Measurements from ENCODE around the gene GVQW3. TPM values are rescaled to one million over a fixed set of nuclear protein-coding genes. Genes with fewer than 3 reads are reported as not detected.

The GVQW3 gene
- total RNA-seq, 4 donors from 2014 or later: 0.42 to 1.5 (median 0.98) TPM

DNA sequence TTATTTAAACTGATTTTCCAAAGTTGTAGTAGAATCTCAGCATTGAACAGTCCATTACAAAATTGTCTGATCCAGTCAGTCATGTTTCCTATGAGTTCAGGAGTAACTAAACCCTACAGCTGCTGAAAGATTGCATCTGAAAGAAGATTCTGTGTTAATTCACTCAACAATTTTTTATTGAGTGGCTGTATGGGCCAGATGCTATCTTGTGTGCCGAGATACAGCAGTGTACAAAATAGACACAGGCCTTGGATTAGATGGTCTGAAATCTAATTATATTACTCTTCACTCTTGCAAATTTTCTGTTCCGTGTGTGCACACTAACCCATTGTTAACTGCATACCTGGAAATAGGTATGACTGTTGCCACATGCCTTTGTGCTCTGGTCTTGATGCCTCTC, 7.3 kb downstream of the GVQW3 start:
- no peak overlapping the region for H3K4me3 ChIP-seq (ENCODE audit: low read depth, poor library complexity, severe bottlenecking)
- intact Hi-C loops (cut with DNase I; ENCODE audit: low total_unique reads): no loop called here
- no peak for TF ChIP-seq POLR2A (IDR thresholded peaks at IDR 0.05)
- TF ChIP-seq, protein P1, sequence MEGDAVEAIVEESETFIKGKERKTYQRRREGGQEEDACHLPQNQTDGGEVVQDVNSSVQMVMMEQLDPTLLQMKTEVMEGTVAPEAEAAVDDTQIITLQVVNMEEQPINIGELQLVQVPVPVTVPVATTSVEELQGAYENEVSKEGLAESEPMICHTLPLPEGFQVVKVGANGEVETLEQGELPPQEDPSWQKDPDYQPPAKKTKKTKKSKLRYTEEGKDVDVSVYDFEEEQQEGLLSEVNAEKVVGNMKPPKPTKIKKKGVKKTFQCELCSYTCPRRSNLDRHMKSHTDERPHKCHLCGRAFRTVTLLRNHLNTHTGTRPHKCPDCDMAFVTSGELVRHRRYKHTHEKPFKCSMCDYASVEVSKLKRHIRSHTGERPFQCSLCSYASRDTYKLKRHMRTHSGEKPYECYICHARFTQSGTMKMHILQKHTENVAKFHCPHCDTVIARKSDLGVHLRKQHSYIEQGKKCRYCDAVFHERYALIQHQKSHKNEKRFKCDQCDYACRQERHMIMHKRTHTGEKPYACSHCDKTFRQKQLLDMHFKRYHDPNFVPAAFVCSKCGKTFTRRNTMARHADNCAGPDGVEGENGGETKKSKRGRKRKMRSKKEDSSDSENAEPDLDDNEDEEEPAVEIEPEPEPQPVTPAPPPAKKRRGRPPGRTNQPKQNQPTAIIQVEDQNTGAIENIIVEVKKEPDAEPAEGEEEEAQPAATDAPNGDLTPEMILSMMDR (IDR thresholded peaks at IDR 0.05): no peak
- 70 to 71% methylated on average over 2 of the region's 2 CpGs for WGBS, 2 donors
- DNase-seq (ENCODE audit: low spot score in 2 of 2): no peak

DNA sequence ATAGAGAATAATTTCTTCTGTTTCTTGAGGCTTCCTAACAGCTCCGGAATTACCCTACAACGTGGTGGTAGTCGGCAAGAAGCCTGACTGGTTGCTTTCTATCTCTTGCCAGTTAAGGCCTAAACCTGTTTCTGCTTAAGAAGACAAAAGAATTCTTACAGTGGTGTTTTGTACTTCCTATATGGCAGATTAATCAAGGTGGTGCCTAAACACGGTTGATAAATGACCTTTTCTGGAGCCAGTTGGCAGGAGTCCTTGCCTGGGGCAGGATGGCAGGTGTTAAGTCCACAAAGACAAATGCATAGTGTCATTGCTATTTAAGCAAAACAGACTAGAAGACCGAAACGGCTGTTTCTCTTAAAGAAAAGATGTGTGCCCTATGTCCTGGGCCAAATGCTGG, 9.9 kb downstream of the GVQW3 start:
- H3K4me3 ChIP-seq (ENCODE audit: low read depth, poor library complexity, severe bottlenecking): no peak overlapping the region
- TF ChIP-seq, protein P1 (IDR thresholded peaks at IDR 0.05): no peak
- TF ChIP-seq POLR2A (IDR thresholded peaks at IDR 0.05): no peak
- DNase-seq (ENCODE audit: low spot score in 2 of 2): no peak
- intact Hi-C loops (cut with DNase I; ENCODE audit: low total_unique reads): no loop called here
- 43 to 48% methylated on average over 6 of the region's 6 CpGs for WGBS, 2 donors

DNA sequence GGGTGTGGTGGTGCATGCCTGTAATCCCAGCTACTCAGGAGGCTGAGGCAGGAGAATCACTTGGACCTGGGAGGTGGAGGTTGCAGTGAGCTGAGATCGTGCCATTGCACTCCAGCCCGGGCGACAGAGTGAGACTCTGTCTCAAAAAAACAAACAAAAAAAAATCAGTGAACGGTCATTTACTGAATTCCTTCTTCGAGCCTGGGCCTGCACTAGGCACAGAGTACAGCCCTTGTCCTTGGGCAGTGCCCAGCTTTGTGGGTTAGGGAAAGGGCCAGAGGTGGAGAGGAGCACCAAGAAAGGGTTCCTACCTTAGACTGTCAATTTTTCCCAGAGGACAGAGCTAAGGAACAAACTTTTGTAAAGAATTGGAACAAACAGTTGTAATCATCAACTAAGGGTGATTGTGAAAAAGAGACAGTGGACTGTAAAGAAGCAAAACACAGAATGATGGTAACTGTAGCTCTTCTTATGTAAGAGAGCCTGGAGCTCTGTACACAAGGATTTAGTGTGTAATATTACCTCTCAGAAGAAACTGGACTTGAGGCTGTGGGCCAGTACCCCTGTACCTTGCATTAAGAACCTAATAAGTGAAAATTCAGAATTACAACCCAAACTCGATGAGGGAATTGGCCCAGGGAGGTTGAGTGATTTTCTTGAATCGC, 10.8 kb downstream of the GVQW3 start:
- WGBS, 2 donors: 89 to 91% methylated on average over 7 of the region's 7 CpGs
- no peak for DNase-seq (ENCODE audit: low spot score in 2 of 2)
- intact Hi-C loops (cut with DNase I; ENCODE audit: low total_unique reads): no loop called here
- no peak overlapping the region for H3K4me3 ChIP-seq (ENCODE audit: low read depth, poor library complexity, severe bottlenecking)
- TF ChIP-seq POLR2A (IDR thresholded peaks at IDR 0.05): no peak
- TF ChIP-seq, protein P1 (IDR thresholded peaks at IDR 0.05): no peak

DNA sequence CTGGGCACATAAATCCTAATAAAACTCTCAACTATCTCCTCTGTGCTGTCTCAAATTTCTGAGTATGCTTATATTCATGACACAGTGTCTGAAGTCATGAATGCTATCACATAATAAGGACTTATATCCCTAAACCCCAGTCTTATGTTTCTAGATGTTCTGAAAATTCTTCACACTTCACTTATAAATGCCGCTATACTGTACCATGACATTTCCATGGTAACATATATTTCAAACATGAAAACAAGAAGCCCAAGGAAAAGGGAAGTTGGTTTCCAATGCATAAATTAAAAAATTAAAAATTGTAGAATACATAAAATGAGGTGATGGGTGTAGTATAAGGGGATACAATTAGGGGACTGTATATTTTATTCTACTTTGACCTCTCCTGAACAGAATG, 11.7 kb downstream of the GVQW3 start:
- intact Hi-C loops (cut with DNase I; ENCODE audit: low total_unique reads): no loop called here
- no peak overlapping the region for H3K4me3 ChIP-seq (ENCODE audit: low read depth, poor library complexity, severe bottlenecking)
- 81 to 94% methylated on average over 1 of the region's 1 CpG for WGBS, 2 donors
- no peak for DNase-seq (ENCODE audit: low spot score in 2 of 2)
- no peak for TF ChIP-seq POLR2A (IDR thresholded peaks at IDR 0.05)
- TF ChIP-seq, protein P1 (IDR thresholded peaks at IDR 0.05): no peak

DNA sequence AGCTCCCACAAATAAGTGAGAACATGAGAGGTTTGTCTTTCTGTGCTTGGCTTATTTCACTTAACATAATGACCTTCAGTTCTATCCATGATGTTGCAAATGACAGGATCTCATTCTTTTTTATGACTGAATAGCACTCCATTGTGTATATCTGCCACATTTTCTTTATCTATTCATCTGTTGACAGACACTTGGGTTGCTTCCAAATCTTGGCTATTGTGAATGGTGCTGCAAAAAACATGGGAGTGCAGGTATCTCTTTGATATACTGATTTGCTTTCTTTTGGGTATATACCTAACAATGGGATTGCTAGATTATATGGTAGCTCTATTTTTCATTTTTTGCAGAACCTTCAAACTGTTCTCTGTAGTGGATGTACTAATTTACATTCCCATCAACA, 13.3 kb downstream of the GVQW3 start:
- intact Hi-C loops (cut with DNase I; ENCODE audit: low total_unique reads): no loop called here
- DNase-seq (ENCODE audit: low spot score in 2 of 2): no peak
- H3K4me3 ChIP-seq (ENCODE audit: low read depth, poor library complexity, severe bottlenecking): no peak overlapping the region
- no peak for TF ChIP-seq POLR2A (IDR thresholded peaks at IDR 0.05)
- TF ChIP-seq, protein P1 (IDR thresholded peaks at IDR 0.05): no peak

DNA sequence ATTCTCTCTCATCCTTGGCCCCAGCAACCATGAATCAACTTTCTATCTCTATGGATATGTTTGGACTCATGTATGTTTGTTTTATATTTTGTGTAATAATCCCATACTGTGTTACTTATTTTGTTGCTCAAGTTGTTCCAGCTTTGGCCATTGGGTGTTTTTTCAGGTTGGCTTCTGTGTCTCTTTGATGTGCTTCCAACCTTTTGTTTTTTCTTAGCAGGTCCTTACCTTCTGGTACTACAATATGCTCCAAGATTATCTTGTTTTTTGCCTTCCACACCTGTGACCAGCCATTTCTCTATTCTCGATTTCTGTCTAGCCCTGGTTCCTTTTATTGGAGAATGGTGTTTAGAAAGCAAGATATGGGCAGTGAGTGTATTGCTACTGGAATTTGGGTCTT, 14.2 kb downstream of the GVQW3 start:
- no peak overlapping the region for H3K4me3 ChIP-seq (ENCODE audit: low read depth, poor library complexity, severe bottlenecking)
- 93 to 94% methylated on average over 1 of the region's 1 CpG for WGBS, 2 donors
- no peak for DNase-seq (ENCODE audit: low spot score in 2 of 2)
- intact Hi-C loops (cut with DNase I; ENCODE audit: low total_unique reads): no loop called here
- no peak for TF ChIP-seq POLR2A (IDR thresholded peaks at IDR 0.05)
- TF ChIP-seq, protein P1 (IDR thresholded peaks at IDR 0.05): no peak

Data from lower leg skin (tissue), 4 donors.